Panc1 (cell line): ENCODE results near the gene PRIMPOL. TPM values are rescaled to one million over a fixed set of nuclear protein-coding genes. Genes with fewer than 3 reads are reported as not detected.

Experiments used
- ATAC-seq: fragments of 200-7000 bp; cut with Tn5 transposase; 2 replicates; pipeline ENCODE4 v1.9.1; 2020; ENCODE audit warnings: mild to moderate bottlenecking, moderate library complexity
- BruUV-seq: library from RNA; stranded (reverse); fragments of 400-500 nt; replicated peaks from 2 replicates; lab custom pipeline; 2021; lab: Mats Ljungman, UMichigan
- CTCF ChIA-PET: fragments of 300-600 bp; sonication (Branson Sonifier 250); formaldehyde crosslinking; loops from one replicate; lab custom pipeline; 2022; ENCODE audit warnings: antibody characterized with exemption; lab: Charles Lee
- POLR2A ChIA-PET: fragments of 300-600 bp; sonication (Branson Sonifier 250); formaldehyde crosslinking; loops from one replicate; lab custom pipeline; 2022; ENCODE audit warnings: antibody characterized with exemption; lab: Charles Lee
- DNase-seq: peaks from one replicate; pipeline ENCODE4 v3.0.0-alpha.2; 2010; ENCODE audit warnings: low read depth, low spot score
- H3K27ac ChIP-seq: 2 replicates; pipeline ENCODE4 v1.5.1; 2011; ENCODE audit warnings: mild to moderate bottlenecking, low read length, inconsistent platforms
- H3K27me3 ChIP-seq: fragments of 200-500 bp; sonication (Bioruptor generic); 2 replicates; pipeline ENCODE4 v1.6.0; 2014; ENCODE audit warnings: low read length, inconsistent platforms; ENCODE audit not compliant: control insufficient read depth, insufficient read depth
- H3K36me3 ChIP-seq: fragments of 200-500 bp; sonication (Bioruptor generic); 2 replicates; pipeline ENCODE4 v1.5.1; 2014; ENCODE audit warnings: inconsistent platforms, mild to moderate bottlenecking, low read length, moderate library complexity; ENCODE audit not compliant: control insufficient read depth, insufficient read depth
- H3K4me1 ChIP-seq: 2 replicates; pipeline ENCODE4 v1.5.1; 2011; ENCODE audit warnings: inconsistent platforms, mild to moderate bottlenecking, low read length, moderate library complexity; ENCODE audit not compliant: control insufficient read depth, insufficient read depth
- H3K4me3 ChIP-seq, 2 experiments: 2 replicates each; pipeline ENCODE4 v1.5.1; 2011 to 2012; ENCODE audit warnings: low read depth in 2 of 2, low read length in 2 of 2, mild to moderate bottlenecking in 2 of 2, inconsistent platforms in 1 of 2, moderate library complexity in 1 of 2
- H3K9me3 ChIP-seq: fragments of 200-500 bp; sonication (Bioruptor generic); 2 replicates; pipeline ENCODE4 v1.5.1; 2014; ENCODE audit warnings: low read depth, mild to moderate bottlenecking, inconsistent platforms, low read length, moderate library complexity; ENCODE audit not compliant: control insufficient read depth, insufficient read depth
- CTCF ChIP-seq: fragments of 450-650 bp; IDR thresholded peaks from 2 replicates; pipeline ENCODE4 v1.5.1; 2017; ENCODE audit warnings: mild to moderate bottlenecking
- POLR2AphosphoS5 ChIP-seq: IDR thresholded peaks from 2 replicates; pipeline ENCODE4 v1.6.1; 2012; ENCODE audit warnings: mild to moderate bottlenecking, low read depth, low read length, moderate library complexity
- REST ChIP-seq, 2 experiments: IDR thresholded peaks; 2 replicates each; pipeline ENCODE4 v1.6.1; 2011 to 2012; ENCODE audit warnings: low read depth in 2 of 2, control low read depth in 1 of 2, low read length in 1 of 2, mild to moderate bottlenecking in 1 of 2, moderate library complexity in 1 of 2; ENCODE audit not compliant: insufficient read depth in 1 of 2
- SIN3A ChIP-seq: IDR thresholded peaks from 2 replicates; pipeline ENCODE4 v1.6.1; 2012; ENCODE audit warnings: low read depth, mild to moderate bottlenecking, low read length, moderate library complexity, borderline replicate concordance; ENCODE audit not compliant: insufficient read depth
- TCF7L2 ChIP-seq: IDR thresholded peaks from 2 replicates; pipeline ENCODE4 v1.6.1; 2011; ENCODE audit warnings: mild to moderate bottlenecking, low read depth, low read length, inconsistent platforms
- in situ Hi-C: cut with HindIII; loops from 2 replicates; pipeline ENCODE4 v1.10.0; 2016; ENCODE audit warnings: low sequenced_read_pairs, low pct_unique_long_range_greater_than_20kb
- intact Hi-C: fragments of 100-400 bp; cut with micrococcal nuclease; formaldehyde crosslinking; loops from one replicate; pipeline ENCODE4 v1.10.0; 2022; ENCODE audit not compliant: unreplicated experiment
- total RNA-seq: library from RNA; stranded (reverse); gene quantifications from one replicate; pipeline ENCODE4 v1.2.1, GENCODE V29; 2021; ENCODE audit not compliant: unreplicated experiment

PRIMPOL gene
- total RNA-seq, 1 experiment from 2014 or later: 11.7 TPM

- ATAC-seq (no peak), DNase-seq (no peak)
- POLR2A ChIA-PET: no interaction called here
- intact Hi-C loops: no loop called here
- no TSS peak for BruUV-seq
- in situ Hi-C loops: no loop called here
- no peaks in the 10 kb centered on the region; the same call in 1 of the 2 replicates for H3K36me3 ChIP-seq
- H3K4me1 ChIP-seq: peaks cover 7% of the 10 kb centered on the region
- no peaks in the 10 kb centered on the region for H3K27me3 ChIP-seq
- CTCF ChIA-PET: no interaction called here
- H3K4me3 ChIP-seq: no peak overlapping the region
- H3K27ac ChIP-seq: no peak overlapping the region
- TF ChIP-seq SIN3A (no peak), CTCF (no peak), REST (IDR thresholded peaks at IDR 0.05; ENCODE audit: insufficient read depth in 1 of 2, low read depth in 2 of 2, low read length in 1 of 2) (no peak), TCF7L2 (no peak), POLR2AphosphoS5 (no peak)
- no peaks in the 10 kb centered on the region for H3K9me3 ChIP-seq
Observed at GRCh38 chr4:184644553-184645307, 4.8 kb upstream of the PRIMPOL start.

GRCh38 chr4:184645904-184646610 lies 3.5 kb upstream of the PRIMPOL start:
- ChIA-PET POLR2A (no interaction called here), CTCF (no interaction called here)
- Histone ChIP-seq H3K27me3 (no peaks in the 10 kb centered on the region), H3K4me3 (no peak overlapping the region), H3K27ac (no peak overlapping the region), H3K9me3 (no peaks in the 10 kb centered on the region), H3K36me3 (no peaks in the 10 kb centered on the region; the same call in 1 of the 2 replicates), H3K4me1 (peaks cover 12% of the 10 kb centered on the region)
- intact Hi-C loops (no loop called here), in situ Hi-C loops (no loop called here)
- ATAC-seq (no peak), DNase-seq (no peak)
- no TSS peak for BruUV-seq
- TF ChIP-seq CTCF (no peak), SIN3A (no peak), TCF7L2 (no peak), REST (IDR thresholded peaks at IDR 0.05; ENCODE audit: insufficient read depth in 1 of 2, low read depth in 2 of 2, low read length in 1 of 2) (no peak), POLR2AphosphoS5 (no peak)
